ENCODE results near the gene NOBOX. TPM values are rescaled to one million over a fixed set of nuclear protein-coding genes. Genes with fewer than 3 reads are reported as not detected.
A peak's percentile ranks its signal among the peaks of the same experiment; 100 is the strongest.
"Not testable (repeated sequence)": the region's sequence is repeated elsewhere in the genome, so short reads cannot be mapped to it uniquely, and the experiment has no call there.

NOBOX gene
- total and polyA plus RNA-seq, 2 donors (not counting 1 experiment from before 2014, with no cell fraction given): not detected

- DNase-seq; H2AFZ ChIP-seq (ENCODE audit: insufficient read depth, low read depth, low read length, poor library complexity, severe bottlenecking); H3K27me3 ChIP-seq (replicated peaks in 1 of 4; ENCODE audit: control extremely low read depth in 1 of 4, control insufficient read depth in 3 of 4, insufficient read depth in 4 of 4, low read length in 3 of 4); H3K27me3 Mint-ChIP-seq; H3K4me2 ChIP-seq (replicated peaks; ENCODE audit: low read depth, low read length, poor library complexity, severe bottlenecking); H3K27ac ChIP-seq (ENCODE audit: low read length in 2 of 2); H3K9me3 Mint-ChIP-seq (ENCODE audit: insufficient read depth); H3K79me2 ChIP-seq (ENCODE audit: control insufficient read depth, insufficient read depth, low read length); H3K36me3 ChIP-seq (replicated peaks in 1 of 2; ENCODE audit: control extremely low read depth in 1 of 2, control insufficient read depth in 1 of 2, extremely low read depth in 1 of 2, insufficient read depth in 2 of 2, low read length in 1 of 2); intact Hi-C loops (cut with micrococcal nuclease); POLR2A ChIA-PET; CTCF ChIA-PET; H3K9me3 ChIP-seq (ENCODE audit: control extremely low read depth in 1 of 3, control insufficient read depth in 2 of 3, insufficient read depth in 1 of 3, low read length in 2 of 3); H3K4me1 ChIP-seq (ENCODE audit: control insufficient read depth in 2 of 2, insufficient read depth in 2 of 2, low read length in 2 of 2); H4K20me1 ChIP-seq (ENCODE audit: control insufficient read depth, insufficient read depth, low read length, poor library complexity, severe bottlenecking); H3K9ac ChIP-seq (ENCODE audit: low read length); H3K4me1 Mint-ChIP-seq: not testable (repeated sequence)
- Mint-ChIP-seq H3K4me3 (peak within 1 kb of the TSS; percentile 78), H3K27ac (peak within 1 kb of the TSS; percentile 15)
- WGBS (ENCODE audit: insufficient coverage): no CpG with 5 or more reads among the region's 50 CpGs
- peak within 1 kb of the TSS in 1 of 5 experiments; percentile 26 for H3K4me3 ChIP-seq (ENCODE audit: control extremely low read depth in 1 of 5, extremely low read depth in 1 of 5, insufficient read depth in 1 of 5, low read depth in 2 of 5, low read length in 4 of 5)
- ATAC-seq (ENCODE audit: low read depth): peak; percentile 71
Measured at GRCh38 chr7:144355176-144355822, 48.2 kb downstream of the NOBOX start, which contains the start of gene ARHGEF5. TSS of gene ARHGEF5 (plus strand) at chr7:144355402. CDS start at chr7:144362670, 7,268 bp downstream.

- H3K27ac Mint-ChIP-seq; H3K36me3 ChIP-seq (replicated peaks in 1 of 2; ENCODE audit: control extremely low read depth in 1 of 2, control insufficient read depth in 1 of 2, extremely low read depth in 1 of 2, insufficient read depth in 2 of 2, low read length in 1 of 2); DNase-seq; H2AFZ ChIP-seq (ENCODE audit: insufficient read depth, low read depth, low read length, poor library complexity, severe bottlenecking); POLR2A ChIA-PET; H3K4me3 ChIP-seq (ENCODE audit: control extremely low read depth in 1 of 5, extremely low read depth in 1 of 5, insufficient read depth in 1 of 5, low read depth in 2 of 5, low read length in 4 of 5); H3K9ac ChIP-seq (ENCODE audit: low read length); H3K9me3 ChIP-seq (ENCODE audit: control extremely low read depth in 1 of 3, control insufficient read depth in 2 of 3, insufficient read depth in 1 of 3, low read length in 2 of 3); ATAC-seq (ENCODE audit: low read depth); intact Hi-C loops (cut with micrococcal nuclease); H3K4me1 Mint-ChIP-seq; H3K27me3 Mint-ChIP-seq; H3K27ac ChIP-seq (ENCODE audit: low read length in 2 of 2); H3K4me3 Mint-ChIP-seq; H3K4me2 ChIP-seq (replicated peaks; ENCODE audit: low read depth, low read length, poor library complexity, severe bottlenecking); H3K79me2 ChIP-seq (ENCODE audit: control insufficient read depth, insufficient read depth, low read length); H3K27me3 ChIP-seq (replicated peaks in 1 of 4; ENCODE audit: control extremely low read depth in 1 of 4, control insufficient read depth in 3 of 4, insufficient read depth in 4 of 4, low read length in 3 of 4); H3K4me1 ChIP-seq (ENCODE audit: control insufficient read depth in 2 of 2, insufficient read depth in 2 of 2, low read length in 2 of 2); H3K9me3 Mint-ChIP-seq (ENCODE audit: insufficient read depth); H4K20me1 ChIP-seq (ENCODE audit: control insufficient read depth, insufficient read depth, low read length, poor library complexity, severe bottlenecking): not testable (repeated sequence)
- CTCF ChIA-PET: interaction anchor here (0.7 kb wide), 1 partner anchor 39 kb away, joined by 3 read pairs; no protein-coding TSS in a partner anchor
- WGBS (ENCODE audit: insufficient coverage): 100% methylated on average over 1 of the region's 3 CpGs
Measured at GRCh38 chr7:144351667-144352066, 51.8 kb downstream of the NOBOX start.

GRCh38 chr7:144348625-144349024, 54.9 kb downstream of the NOBOX start:
- H3K4me3 Mint-ChIP-seq; H3K4me1 ChIP-seq (ENCODE audit: control insufficient read depth in 2 of 2, insufficient read depth in 2 of 2, low read length in 2 of 2); H3K9me3 ChIP-seq (ENCODE audit: control extremely low read depth in 1 of 3, control insufficient read depth in 2 of 3, insufficient read depth in 1 of 3, low read length in 2 of 3); POLR2A ChIA-PET; H3K79me2 ChIP-seq (ENCODE audit: control insufficient read depth, insufficient read depth, low read length); CTCF ChIA-PET; H3K4me2 ChIP-seq (replicated peaks; ENCODE audit: low read depth, low read length, poor library complexity, severe bottlenecking); H3K27me3 ChIP-seq (replicated peaks in 1 of 4; ENCODE audit: control extremely low read depth in 1 of 4, control insufficient read depth in 3 of 4, insufficient read depth in 4 of 4, low read length in 3 of 4); H4K20me1 ChIP-seq (ENCODE audit: control insufficient read depth, insufficient read depth, low read length, poor library complexity, severe bottlenecking); H3K27ac ChIP-seq (ENCODE audit: low read length in 2 of 2); H3K4me3 ChIP-seq (ENCODE audit: control extremely low read depth in 1 of 5, extremely low read depth in 1 of 5, insufficient read depth in 1 of 5, low read depth in 2 of 5, low read length in 4 of 5); H3K4me1 Mint-ChIP-seq; intact Hi-C loops (cut with micrococcal nuclease); H3K9ac ChIP-seq (ENCODE audit: low read length); H3K27ac Mint-ChIP-seq; H3K9me3 Mint-ChIP-seq (ENCODE audit: insufficient read depth); H3K27me3 Mint-ChIP-seq; DNase-seq; H2AFZ ChIP-seq (ENCODE audit: insufficient read depth, low read depth, low read length, poor library complexity, severe bottlenecking); ATAC-seq (ENCODE audit: low read depth); H3K36me3 ChIP-seq (replicated peaks in 1 of 2; ENCODE audit: control extremely low read depth in 1 of 2, control insufficient read depth in 1 of 2, extremely low read depth in 1 of 2, insufficient read depth in 2 of 2, low read length in 1 of 2): not testable (repeated sequence)
- WGBS (ENCODE audit: insufficient coverage): no CpG with 5 or more reads among the region's 1 CpG

Data from B cell (primary cell).